Hepatocyte (in vitro differentiated cells): ENCODE data around the gene HOXC4.

Experiments used
- EZH2 ChIP-seq: fragments of 200-600 bp; sonication (generic); IDR thresholded peaks from 2 replicates; pipeline ENCODE4 v1.6.1; 2016; ENCODE audit warnings: antibody characterized with exemption, mild to moderate bottlenecking, borderline replicate concordance
- TF ChIP-seq, protein P1 (sequence below): fragments of 200-600 bp; sonication (generic); IDR thresholded peaks from 2 replicates; pipeline ENCODE4 v1.5.1; 2016; ENCODE audit warnings: antibody characterized with exemption, mild to moderate bottlenecking; ENCODE audit not compliant: poor library complexity

DNA sequence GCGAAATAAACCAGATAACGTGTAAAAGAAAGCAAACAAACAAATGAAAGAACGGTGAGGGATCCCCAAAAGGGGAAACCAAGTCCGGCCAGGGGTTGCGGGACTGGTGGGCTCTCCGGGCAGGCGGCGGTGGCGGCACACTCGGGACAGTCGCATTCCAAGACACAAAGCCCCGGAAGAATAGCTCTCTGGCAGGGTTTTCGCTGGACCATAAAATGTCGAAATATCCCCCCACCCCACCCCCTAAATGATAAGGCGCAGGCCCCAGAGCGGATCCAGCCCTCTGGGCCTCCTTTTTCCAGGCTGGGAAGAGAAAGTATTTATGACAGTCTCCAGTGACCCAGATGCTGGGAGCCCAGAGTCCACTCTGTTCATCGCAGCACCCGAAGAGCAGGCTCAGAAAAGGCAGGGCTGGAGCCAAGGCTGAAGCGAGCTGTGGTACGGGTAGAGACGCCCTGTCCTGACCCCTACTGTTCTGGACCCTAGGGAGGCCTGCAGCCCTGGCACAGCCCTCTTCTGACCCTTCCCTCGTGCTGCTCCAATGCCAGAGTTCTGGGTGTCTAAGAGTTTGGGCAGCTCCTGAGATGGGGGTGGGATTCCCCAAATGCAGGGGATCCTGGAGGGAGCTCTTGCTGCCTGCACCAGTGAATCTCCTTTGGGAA lies 46.9 kb upstream of the HOXC4 start:
- TF ChIP-seq, protein P1, sequence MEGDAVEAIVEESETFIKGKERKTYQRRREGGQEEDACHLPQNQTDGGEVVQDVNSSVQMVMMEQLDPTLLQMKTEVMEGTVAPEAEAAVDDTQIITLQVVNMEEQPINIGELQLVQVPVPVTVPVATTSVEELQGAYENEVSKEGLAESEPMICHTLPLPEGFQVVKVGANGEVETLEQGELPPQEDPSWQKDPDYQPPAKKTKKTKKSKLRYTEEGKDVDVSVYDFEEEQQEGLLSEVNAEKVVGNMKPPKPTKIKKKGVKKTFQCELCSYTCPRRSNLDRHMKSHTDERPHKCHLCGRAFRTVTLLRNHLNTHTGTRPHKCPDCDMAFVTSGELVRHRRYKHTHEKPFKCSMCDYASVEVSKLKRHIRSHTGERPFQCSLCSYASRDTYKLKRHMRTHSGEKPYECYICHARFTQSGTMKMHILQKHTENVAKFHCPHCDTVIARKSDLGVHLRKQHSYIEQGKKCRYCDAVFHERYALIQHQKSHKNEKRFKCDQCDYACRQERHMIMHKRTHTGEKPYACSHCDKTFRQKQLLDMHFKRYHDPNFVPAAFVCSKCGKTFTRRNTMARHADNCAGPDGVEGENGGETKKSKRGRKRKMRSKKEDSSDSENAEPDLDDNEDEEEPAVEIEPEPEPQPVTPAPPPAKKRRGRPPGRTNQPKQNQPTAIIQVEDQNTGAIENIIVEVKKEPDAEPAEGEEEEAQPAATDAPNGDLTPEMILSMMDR = no peak
- TF ChIP-seq EZH2 = no peak
